HG02981 (cell line): ENCODE data around the gene STK39.

ENCODE experiments used
- ATAC-seq: cut with Tn5 transposase; IDR thresholded peaks from one replicate; pipeline ENCODE4 v1.9.1; 2021; ENCODE audit warnings: mild to moderate bottlenecking, moderate library complexity; ENCODE audit not compliant: unreplicated experiment

Gene STK39

GRCh38 chr2:168024459-168024858 is 222.9 kb downstream of the STK39 start:
- ATAC-seq: no peak

DNA sequence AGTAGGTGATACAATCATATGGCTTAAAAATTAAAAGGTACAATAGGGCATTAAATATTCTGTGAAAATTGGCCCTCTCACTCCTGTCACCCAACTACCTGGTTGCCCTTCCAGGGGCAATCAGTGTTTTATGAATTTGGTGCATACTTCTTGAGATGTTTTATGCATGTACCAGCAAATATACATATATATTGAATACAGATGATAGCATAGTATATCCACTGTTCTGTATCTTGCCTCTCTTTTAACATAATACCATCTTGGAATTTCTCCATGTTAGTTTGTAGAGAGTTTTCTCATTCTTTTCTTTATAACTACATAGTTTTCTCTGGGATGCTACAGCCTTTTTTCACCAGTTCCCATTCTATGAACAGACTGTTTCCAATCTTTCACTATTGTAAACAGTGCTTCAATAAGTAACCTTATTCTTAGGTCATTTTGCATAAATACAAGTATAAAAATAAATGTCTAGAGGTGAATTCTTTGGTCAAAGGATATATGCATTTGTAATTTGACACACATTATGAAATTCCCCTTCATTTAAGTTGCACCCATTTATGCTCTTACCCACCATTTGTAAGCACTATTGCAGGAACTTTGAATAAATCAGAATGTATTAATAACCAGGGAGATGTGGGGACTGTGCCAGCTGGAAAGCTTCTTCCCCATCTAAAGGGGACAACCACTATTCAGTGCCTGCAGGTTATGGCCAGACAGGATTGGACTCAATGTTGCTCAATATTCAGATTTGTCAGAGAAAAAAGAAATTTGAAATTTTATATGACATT is 225.4 kb downstream of the STK39 start:
- no peak for ATAC-seq

GRCh38 chr2:168015274-168015953 is 232.0 kb downstream of the STK39 start:
- ATAC-seq: no peak

DNA sequence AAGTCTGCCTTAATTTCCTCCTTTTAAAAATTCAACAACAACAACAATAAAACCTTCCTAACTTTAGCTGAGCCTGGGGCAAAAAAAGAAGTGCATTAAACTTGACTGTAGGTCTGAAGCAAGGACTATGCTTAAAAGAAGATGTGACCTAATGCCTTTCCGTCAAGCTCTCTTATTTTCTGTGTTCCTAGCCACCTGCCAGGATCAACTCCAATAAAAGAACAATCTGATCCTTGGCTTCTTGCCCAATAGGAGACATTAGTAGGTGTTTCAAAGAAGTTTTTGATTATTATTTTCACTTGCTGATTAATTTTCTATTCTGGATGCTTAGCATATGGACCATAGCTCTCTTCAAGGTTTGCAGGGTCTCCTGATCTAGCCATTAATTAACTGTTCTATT is 237.5 kb downstream of the STK39 start:
- ATAC-seq: no peak

DNA sequence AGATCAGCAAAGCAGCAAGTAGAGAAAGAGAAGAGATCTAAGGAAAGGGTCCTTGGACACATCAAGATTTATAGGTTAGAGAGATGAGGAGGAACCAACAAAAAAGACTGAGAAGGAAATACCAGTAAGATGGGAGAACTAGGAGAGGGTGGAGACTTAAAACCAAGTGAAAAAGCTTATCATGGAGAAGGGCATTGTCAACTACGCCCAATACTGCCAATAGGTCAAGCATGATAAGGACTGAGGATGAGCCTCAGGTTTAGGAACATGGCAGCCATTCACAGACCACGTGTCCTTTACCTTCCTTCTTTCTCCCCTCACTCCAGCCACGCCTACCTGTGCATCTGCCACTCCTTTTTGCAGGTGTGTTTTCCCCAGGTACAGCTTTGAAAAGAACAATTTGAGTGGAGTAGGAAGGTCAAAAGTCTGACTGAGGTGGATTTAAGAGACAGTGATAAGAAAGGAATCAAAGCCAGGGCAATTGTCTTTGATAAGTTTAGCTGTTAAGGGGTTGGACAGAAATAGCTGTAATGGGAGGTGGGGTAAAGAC is 238.7 kb downstream of the STK39 start:
- ATAC-seq: no peak

- ATAC-seq: no peak
Measured at GRCh38 chr2:168006498-168006897, 240.9 kb downstream of the STK39 start.

DNA sequence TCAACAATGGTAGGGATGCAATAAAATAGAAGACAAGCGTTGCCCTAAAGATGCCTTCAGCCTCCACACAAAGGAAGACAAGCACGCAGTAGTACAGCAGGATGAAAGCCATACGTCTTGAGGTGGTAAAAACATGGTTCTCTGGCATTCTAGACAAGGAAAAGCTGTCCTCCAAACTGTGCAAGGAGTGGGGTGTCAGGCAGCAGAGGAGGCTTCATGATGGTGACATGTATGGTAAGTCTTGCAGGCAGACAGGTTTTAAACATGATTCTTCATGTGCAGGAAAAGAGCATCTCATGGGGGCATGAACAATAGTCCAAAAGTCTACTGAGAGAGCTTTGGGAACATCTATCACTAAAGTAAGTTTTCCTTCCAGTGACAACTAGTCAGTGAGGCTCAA is 241.8 kb downstream of the STK39 start:
- no peak for ATAC-seq

- no peak for ATAC-seq
Measured at GRCh38 chr2:168003876-168004275, 243.5 kb downstream of the STK39 start.

GRCh38 chr2:168002021-168002553 is 245.3 kb downstream of the STK39 start:
- ATAC-seq: peak; percentile 78

- peak; percentile 63 for ATAC-seq
Measured at GRCh38 chr2:167992278-167992677, 255.1 kb downstream of the STK39 start.

DNA sequence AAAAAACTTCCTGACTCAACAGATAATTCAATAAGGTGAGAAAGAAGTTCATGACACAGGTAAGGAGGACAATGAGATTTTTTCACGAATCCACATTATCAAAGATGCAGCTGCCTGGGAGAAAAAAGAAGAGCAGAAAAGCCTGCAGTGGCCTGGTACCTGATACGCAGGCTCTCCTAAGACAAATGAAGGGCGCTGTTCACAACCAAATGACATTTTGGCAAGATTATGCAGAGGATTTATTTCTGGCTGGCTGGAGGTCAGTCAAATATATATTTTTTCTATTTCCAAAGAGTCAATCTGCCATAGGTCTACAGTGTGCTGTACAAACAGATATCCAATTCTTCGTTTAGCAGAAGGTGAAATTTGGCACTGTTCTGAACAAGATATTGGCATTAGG is 257.3 kb downstream of the STK39 start:
- ATAC-seq: no peak

DNA sequence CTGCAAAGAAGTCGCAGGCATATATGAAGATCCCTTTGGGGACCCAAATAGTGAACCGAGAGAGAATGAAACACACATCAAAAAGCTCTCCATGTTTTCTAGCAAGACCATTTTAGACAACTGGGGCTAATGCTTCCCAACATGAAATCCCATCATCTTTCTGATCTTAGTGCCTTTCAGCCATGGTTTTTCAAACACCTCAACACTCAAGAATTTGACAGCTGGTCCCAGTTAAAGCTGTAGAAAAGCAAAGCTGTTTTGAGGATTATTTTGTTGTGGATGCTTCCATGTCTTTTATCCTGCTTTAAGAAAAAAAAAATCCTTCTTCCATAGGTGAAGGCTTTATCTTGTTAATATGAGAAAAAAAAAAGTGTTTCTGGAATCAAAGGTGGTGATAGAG is 259.1 kb downstream of the STK39 start:
- no peak for ATAC-seq

DNA sequence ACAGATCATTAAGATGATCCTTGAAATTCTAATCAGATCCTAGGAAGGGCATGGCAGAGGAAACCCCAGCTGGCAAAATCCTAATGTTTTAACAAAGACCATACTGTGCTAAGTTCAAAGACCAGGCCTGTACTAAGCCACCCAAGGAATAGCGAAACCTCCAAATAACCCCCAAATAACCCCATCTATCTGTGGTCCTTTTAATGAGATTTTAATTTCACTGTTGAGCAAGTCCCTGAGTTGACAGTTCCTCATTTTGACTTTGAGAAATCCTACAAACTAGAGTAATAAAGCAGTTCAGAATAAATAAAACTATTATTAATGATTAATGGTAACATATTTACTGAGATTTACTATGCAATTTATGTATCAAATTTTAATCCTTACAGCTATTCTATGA is 259.8 kb downstream of the STK39 start:
- ATAC-seq: no peak

- ATAC-seq: no peak
Measured at GRCh38 chr2:167987026-167987425, 260.4 kb downstream of the STK39 start.

- ATAC-seq: no peak
Measured at GRCh38 chr2:167986223-167986622, 261.2 kb downstream of the STK39 start.

DNA sequence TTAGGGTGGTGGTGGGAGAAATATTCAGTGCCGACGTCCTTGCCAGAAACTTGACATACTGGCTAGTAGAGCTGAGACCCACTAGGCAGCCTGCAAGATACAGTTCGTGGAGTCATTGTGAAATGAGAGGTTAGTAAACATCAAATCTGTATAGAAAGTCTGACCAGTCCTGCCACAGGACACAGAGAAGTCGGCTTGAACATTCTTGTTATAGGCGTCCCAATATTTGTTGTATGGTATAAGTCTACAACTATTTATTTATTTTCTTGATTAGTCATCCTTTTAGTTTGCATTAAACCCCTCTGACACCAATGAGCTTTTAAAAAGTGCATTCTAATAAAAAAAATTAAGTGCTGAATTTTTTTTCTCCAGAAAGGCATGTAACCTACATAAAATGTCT is 265.4 kb downstream of the STK39 start:
- no peak for ATAC-seq

GRCh38 chr2:167980439-167980838 is 267.0 kb downstream of the STK39 start:
- no peak for ATAC-seq

GRCh38 chr2:167972746-167973145 is 274.6 kb downstream of the STK39 start:
- ATAC-seq: no peak

DNA sequence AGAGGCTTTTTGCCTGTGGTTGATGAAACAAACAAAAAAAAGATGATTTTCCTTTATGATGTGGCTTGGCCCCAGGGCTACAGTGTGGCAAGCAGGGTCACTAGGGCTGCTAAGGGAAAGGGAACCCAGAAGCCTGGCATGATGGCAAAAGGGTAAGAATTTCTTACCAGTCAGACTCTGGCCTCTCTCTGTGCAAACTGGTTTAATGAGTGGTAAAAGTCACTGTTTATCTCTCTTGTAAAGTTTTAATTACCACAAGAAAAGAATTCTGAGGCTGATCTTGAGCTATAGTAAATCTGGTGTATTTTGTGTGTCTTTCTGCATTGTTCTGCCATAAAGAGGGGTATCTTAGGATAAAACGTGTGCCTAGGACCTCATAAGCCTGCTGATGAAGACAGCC is 275.4 kb downstream of the STK39 start:
- ATAC-seq: no peak

- ATAC-seq: no peak
Measured at GRCh38 chr2:167966937-167967913, 280.2 kb downstream of the STK39 start.
